ENCODE results near the gene SPRED1.

SPRED1 gene

GRCh38 chr15:38283010-38283409 lies 30.4 kb downstream of the SPRED1 start:
- Histone ChIP-seq H3K4me3 (ENCODE audit: low read depth, low read length) (no peak overlapping the region), H3K4me1 (ENCODE audit: control insufficient read depth, insufficient read depth, low read length) (no peaks in the 10 kb centered on the region), H3K9me3 (ENCODE audit: control insufficient read depth, insufficient read depth, low read depth, low read length) (no peaks in the 10 kb centered on the region), H3K27ac (ENCODE audit: extremely low read depth, low read depth, low read length) (no peak overlapping the region), H3K36me3 (ENCODE audit: control insufficient read depth in 2 of 2, insufficient read depth in 1 of 2, low read length in 2 of 2) (no peaks in the 10 kb centered on the region)
- TF ChIP-seq ZNF302 (tag by site-specific recombination; IDR thresholded peaks at IDR 0.05; ENCODE audit: low read depth) (no peak), ZNF76 (tag by site-specific recombination; IDR thresholded peaks at IDR 0.05; ENCODE audit: borderline replicate concordance, low read depth) (no peak), EGR2 (tag by site-specific recombination; IDR thresholded peaks at IDR 0.05; ENCODE audit: low read depth) (no peak), ZFP37 (tag by site-specific recombination; IDR thresholded peaks at IDR 0.05) (no peak), TRIM28 (IDR thresholded peaks at IDR 0.05; ENCODE audit: borderline replicate concordance, low read length) (no peak), ZNF473 (tag by site-specific recombination; IDR thresholded peaks at IDR 0.05) (no peak), ZNF394 (tag by site-specific recombination; IDR thresholded peaks at IDR 0.05; ENCODE audit: borderline replicate concordance) (no peak), CTCF (tag by site-specific recombination; IDR thresholded peaks at IDR 0.05) (no peak), ZSCAN23 (tag by site-specific recombination; IDR thresholded peaks at IDR 0.05) (no peak), RBAK (tag by site-specific recombination; IDR thresholded peaks at IDR 0.05) (no peak), YY1 (tag by site-specific recombination; IDR thresholded peaks at IDR 0.05) (no peak)
- CTCF ChIA-PET: no interaction called here
- POLR2A ChIA-PET: no interaction called here

GRCh38 chr15:38285456-38285855 lies 32.8 kb downstream of the SPRED1 start:
- no peak overlapping the region for H3K4me3 ChIP-seq (ENCODE audit: low read depth, low read length)
- CTCF ChIA-PET: no interaction called here
- H3K36me3 ChIP-seq (ENCODE audit: control insufficient read depth in 2 of 2, insufficient read depth in 1 of 2, low read length in 2 of 2): no peaks in the 10 kb centered on the region
- no peak overlapping the region for H3K27ac ChIP-seq (ENCODE audit: extremely low read depth, low read depth, low read length)
- H3K9me3 ChIP-seq (ENCODE audit: control insufficient read depth, insufficient read depth, low read depth, low read length): no peaks in the 10 kb centered on the region
- H3K4me1 ChIP-seq (ENCODE audit: control insufficient read depth, insufficient read depth, low read length): no peaks in the 10 kb centered on the region
- TF ChIP-seq ZNF585B (tag by site-specific recombination; IDR thresholded peaks at IDR 0.05) (no peak), ZNF555 (tag by site-specific recombination; conservative IDR thresholded peaks at IDR 0.05) (no peak), TRIM28 (IDR thresholded peaks at IDR 0.05; ENCODE audit: borderline replicate concordance, low read length) (no peak), ZNF433 (tag by site-specific recombination; IDR thresholded peaks at IDR 0.05; ENCODE audit: low read depth) (no peak), PATZ1 (tag by site-specific recombination; IDR thresholded peaks at IDR 0.05) (no peak), PRDM6 (tag by site-specific recombination; IDR thresholded peaks at IDR 0.05) (no peak), BCL11A (tag by site-specific recombination; IDR thresholded peaks at IDR 0.05; ENCODE audit: low read depth) (no peak), SETDB1 (IDR thresholded peaks at IDR 0.05; ENCODE audit: insufficient read length, low read length) (no peak), ZNF488 (tag by site-specific recombination; IDR thresholded peaks at IDR 0.05) (no peak), ZNF792 (tag by site-specific recombination; IDR thresholded peaks at IDR 0.05) (no peak), SALL2 (tag by site-specific recombination; IDR thresholded peaks at IDR 0.05; ENCODE audit: borderline replicate concordance) (no peak), ZBTB8A (tag by site-specific recombination; IDR thresholded peaks at IDR 0.05) (no peak), ZNF426 (tag by site-specific recombination; IDR thresholded peaks at IDR 0.05) (no peak), ZNF610 (tag by site-specific recombination; IDR thresholded peaks at IDR 0.05; ENCODE audit: borderline replicate concordance) (no peak), BCL11B (tag by site-specific recombination; IDR thresholded peaks at IDR 0.05; ENCODE audit: low read depth) (no peak), MYNN (tag by site-specific recombination; IDR thresholded peaks at IDR 0.05; ENCODE audit: borderline replicate concordance) (no peak)
- POLR2A ChIA-PET: no interaction called here
